Right atrium auricular region (tissue), 2 donors: ENCODE results near the gene RASSF8. TPM values are rescaled to one million over a fixed set of nuclear protein-coding genes. Genes with fewer than 3 reads are reported as not detected.

Experiments used
- DNase-seq: peaks from one replicate; pipeline ENCODE4 v3.0.0-alpha.2; 2019; ENCODE audit warnings: low spot score
- H3K27ac ChIP-seq, 2 donors: fragments of 200-600 bp; sonication (generic); 1 replicate in 1 of 2; 2 replicates in 1 of 2; pipeline ENCODE4 v1.5.1; 2016 to 2019
- H3K27me3 ChIP-seq, 2 donors: fragments of 200-600 bp; sonication (generic); one replicate each; pipeline versions ENCODE4 v1.5.1 to v1.6.0; 2017 to 2019
- H3K36me3 ChIP-seq: fragments of 200-600 bp; sonication (generic); one replicate; pipeline ENCODE4 v1.5.1; 2016
- H3K4me1 ChIP-seq, 2 donors: fragments of 200-600 bp; sonication (generic); one replicate each; pipeline versions ENCODE4 v1.5.1 to v1.6.0; 2017 to 2019
- H3K4me3 ChIP-seq, 2 donors: fragments of 200-600 bp; sonication (generic); 1 replicate in 1 of 2; 2 replicates in 1 of 2; pipeline ENCODE4 v1.5.1; 2017 to 2019; ENCODE audit warnings: mild to moderate bottlenecking in 1 of 2, moderate library complexity in 1 of 2
- H3K9me3 ChIP-seq, 2 donors: fragments of 200-600 bp; sonication (generic); one replicate each; pipeline ENCODE4 v1.5.1; 2019
- total RNA-seq, 2 donors: library from RNA; depleted of rRNA; stranded (reverse); fragments of >200 nt; gene quantifications; one replicate each; pipeline ENCODE4 v1.1.0, GENCODE V29; 2016
- TF ChIP-seq, protein P1 (sequence below), 2 donors: fragments of 200-600 bp; sonication (generic); IDR thresholded peaks; one replicate each; pipeline ENCODE4 v1.5.1; 2019; ENCODE audit warnings: antibody characterized with exemption in 2 of 2

RASSF8 gene
- total RNA-seq, 2 donors from 2014 or later, result 44.4 to 67.4 TPM

DNA sequence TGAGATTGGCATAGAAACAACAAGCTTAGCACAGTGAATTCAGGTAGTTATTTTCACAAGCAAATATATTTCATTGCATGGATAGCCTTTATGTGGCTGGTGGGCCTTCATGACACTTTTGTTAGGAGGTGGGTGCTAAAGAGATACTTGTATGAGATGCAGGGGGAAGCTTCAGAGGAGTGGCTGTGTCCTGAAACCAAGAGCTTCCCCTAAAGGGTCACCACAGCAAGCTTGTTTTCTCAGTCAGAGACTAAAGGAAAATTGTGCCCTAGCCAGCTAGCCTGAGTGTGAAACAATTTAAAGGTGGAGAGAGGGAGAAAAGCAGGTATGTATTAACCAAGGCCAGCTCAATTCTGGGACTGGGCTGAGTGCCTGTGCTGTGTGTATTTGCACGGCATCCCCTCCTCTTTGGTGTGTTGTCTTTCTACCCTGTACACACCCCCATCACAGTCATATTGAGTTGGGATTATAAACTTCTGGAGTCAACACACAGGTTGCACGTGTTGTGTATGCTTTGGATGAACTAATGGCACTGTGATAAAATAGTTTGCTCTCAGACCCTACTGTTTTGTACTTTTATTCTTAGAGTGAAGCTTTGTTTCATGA, 79.2 kb downstream of the RASSF8 start:
- H3K27ac ChIP-seq, result no peak overlapping the region
- peaks cover 0 to 23% of the 10 kb centered on the region in 2 donors for H3K4me1 ChIP-seq
- H3K4me3 ChIP-seq, result no peak overlapping the region
- TF ChIP-seq, protein P1, sequence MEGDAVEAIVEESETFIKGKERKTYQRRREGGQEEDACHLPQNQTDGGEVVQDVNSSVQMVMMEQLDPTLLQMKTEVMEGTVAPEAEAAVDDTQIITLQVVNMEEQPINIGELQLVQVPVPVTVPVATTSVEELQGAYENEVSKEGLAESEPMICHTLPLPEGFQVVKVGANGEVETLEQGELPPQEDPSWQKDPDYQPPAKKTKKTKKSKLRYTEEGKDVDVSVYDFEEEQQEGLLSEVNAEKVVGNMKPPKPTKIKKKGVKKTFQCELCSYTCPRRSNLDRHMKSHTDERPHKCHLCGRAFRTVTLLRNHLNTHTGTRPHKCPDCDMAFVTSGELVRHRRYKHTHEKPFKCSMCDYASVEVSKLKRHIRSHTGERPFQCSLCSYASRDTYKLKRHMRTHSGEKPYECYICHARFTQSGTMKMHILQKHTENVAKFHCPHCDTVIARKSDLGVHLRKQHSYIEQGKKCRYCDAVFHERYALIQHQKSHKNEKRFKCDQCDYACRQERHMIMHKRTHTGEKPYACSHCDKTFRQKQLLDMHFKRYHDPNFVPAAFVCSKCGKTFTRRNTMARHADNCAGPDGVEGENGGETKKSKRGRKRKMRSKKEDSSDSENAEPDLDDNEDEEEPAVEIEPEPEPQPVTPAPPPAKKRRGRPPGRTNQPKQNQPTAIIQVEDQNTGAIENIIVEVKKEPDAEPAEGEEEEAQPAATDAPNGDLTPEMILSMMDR (IDR thresholded peaks at IDR 0.05), result no peak
- no peaks in the 10 kb centered on the region for H3K36me3 ChIP-seq
- H3K27me3 ChIP-seq, result no peaks in the 10 kb centered on the region
- DNase-seq, result no peak
- H3K9me3 ChIP-seq, result no peaks in the 10 kb centered on the region

DNA sequence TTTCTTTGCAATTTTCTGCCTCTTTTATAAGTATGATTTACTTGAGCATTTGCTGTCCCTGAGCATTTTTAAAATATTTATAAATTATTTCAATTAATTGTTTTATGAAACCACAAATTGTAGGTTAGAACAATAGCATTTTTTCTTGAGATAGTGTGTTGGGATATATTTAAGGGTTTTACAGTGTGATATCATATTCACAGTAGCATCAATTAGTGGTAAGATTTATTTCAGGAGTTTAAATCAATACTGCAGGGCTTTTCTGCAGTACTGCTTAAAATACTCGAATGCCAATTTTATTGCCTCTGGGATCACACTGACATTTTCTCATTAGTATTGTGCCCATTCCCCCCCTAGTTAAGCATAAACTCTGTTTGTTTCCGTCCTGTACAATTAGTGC, 84.2 kb downstream of the RASSF8 start:
- Histone ChIP-seq H3K9me3 (no peaks in the 10 kb centered on the region), H3K27ac (no peak overlapping the region), H3K4me1 (peaks cover 0 to 28% of the 10 kb centered on the region in 2 donors), H3K36me3 (no peaks in the 10 kb centered on the region), H3K27me3 (no peaks in the 10 kb centered on the region), H3K4me3 (no peak overlapping the region)
- TF ChIP-seq, protein P1 (IDR thresholded peaks at IDR 0.05), result no peak
- no peak for DNase-seq

DNA sequence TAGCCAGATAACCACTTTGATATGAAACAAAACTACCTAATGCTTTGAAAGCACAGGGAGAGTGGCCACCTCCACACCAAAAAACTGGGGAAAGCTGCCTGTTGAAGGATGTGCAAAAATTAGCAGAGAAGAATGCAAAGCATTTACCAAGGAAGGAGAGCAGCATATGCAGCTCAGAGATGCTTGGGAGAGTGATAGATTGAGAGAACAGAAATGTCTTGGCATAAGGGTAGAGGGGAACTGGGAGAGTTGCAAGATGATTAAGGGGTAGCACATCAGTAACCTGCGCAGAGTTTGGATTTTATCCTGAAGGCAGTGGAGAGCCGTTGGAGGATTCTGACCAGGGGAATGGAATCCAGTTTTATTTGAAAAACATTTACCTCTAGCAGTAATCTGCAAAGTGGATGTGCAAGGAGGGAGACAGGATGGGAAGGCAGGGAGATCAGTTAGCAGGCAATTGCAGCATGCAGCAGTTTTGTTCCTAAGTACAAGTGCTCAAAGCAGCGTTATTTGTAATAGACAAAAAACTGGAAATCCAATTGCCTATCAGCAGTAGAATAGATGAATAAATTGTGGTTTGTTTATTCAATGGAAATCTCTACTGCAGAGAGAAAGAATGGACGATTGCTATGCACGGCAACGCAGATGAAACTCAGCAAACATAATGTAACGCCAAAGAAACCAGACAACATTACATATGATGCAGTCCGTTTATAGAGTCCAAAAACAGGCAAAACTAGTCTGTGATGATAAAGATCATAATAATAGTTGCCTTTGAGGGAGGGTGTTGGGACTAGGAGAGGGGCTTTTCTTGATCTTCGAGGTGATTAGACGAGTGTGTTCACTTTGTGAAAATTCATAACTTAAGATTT, 84.9 kb downstream of the RASSF8 start:
- H3K27ac ChIP-seq, result no peak overlapping the region
- no peaks in the 10 kb centered on the region for H3K36me3 ChIP-seq
- H3K27me3 ChIP-seq, result no peaks in the 10 kb centered on the region
- no peak overlapping the region for H3K4me3 ChIP-seq
- no peak for DNase-seq
- no peaks in the 10 kb centered on the region for H3K9me3 ChIP-seq
- peaks cover 0 to 29% of the 10 kb centered on the region in 2 donors for H3K4me1 ChIP-seq
- TF ChIP-seq, protein P1 (IDR thresholded peaks at IDR 0.05), result no peak

DNA sequence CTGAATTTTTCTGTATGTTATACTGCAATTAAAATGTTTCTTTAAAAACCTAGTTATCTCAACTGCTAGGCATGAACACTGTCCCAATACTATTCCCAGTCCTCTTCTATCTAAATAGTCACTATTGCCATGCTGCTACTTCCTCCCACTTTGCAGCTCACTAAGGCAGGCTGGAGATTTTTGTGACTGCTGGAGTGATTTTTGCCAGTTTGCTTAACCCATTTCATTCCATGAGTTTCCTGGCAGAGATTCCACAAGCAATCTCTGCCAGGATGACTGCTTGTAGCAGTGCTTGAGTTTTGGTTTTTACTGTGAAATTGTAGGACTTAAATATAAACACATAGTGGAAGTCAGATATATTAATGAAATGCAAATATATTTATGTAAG, 85.5 kb downstream of the RASSF8 start:
- TF ChIP-seq, protein P1 (IDR thresholded peaks at IDR 0.05), result no peak
- Histone ChIP-seq H3K4me1 (peaks cover 0 to 24% of the 10 kb centered on the region in 2 donors), H3K4me3 (no peak overlapping the region), H3K9me3 (no peaks in the 10 kb centered on the region), H3K27ac (no peak overlapping the region), H3K36me3 (no peaks in the 10 kb centered on the region), H3K27me3 (no peaks in the 10 kb centered on the region)
- no peak for DNase-seq

DNA sequence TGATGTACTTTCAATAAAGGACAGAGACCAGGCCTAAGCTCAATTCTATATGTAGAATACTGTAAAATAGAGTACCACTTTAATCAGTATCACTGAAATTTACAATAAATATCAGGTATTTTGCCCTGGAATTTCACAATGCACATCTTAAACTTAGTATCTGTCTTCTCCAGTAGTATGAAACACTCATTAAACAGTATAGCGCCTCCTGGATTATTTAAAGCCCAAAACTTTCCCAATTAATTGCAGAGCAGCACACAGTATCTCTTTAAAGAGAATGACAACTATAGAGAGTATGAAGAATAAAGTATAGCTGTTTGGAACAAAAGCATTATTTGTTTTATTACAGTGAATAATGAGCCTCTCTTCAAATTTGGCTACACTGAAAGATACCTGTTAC, 86.1 kb downstream of the RASSF8 start:
- Histone ChIP-seq H3K36me3 (no peaks in the 10 kb centered on the region), H3K4me3 (no peak overlapping the region), H3K4me1 (peaks cover 0 to 24% of the 10 kb centered on the region in 2 donors), H3K27ac (no peak overlapping the region), H3K27me3 (no peaks in the 10 kb centered on the region), H3K9me3 (no peaks in the 10 kb centered on the region)
- TF ChIP-seq, protein P1 (IDR thresholded peaks at IDR 0.05), result no peak
- DNase-seq, result no peak
